HG02981 (cell line): Measurements from ENCODE around the gene RNF225.
"Not testable (repeated sequence)": the region's sequence is repeated elsewhere in the genome, so short reads cannot be mapped to it uniquely, and the experiment has no call there.

Experiments
- ATAC-seq: cut with Tn5 transposase; IDR thresholded peaks from one replicate; pipeline ENCODE4 v1.9.1; 2021; ENCODE audit warnings: mild to moderate bottlenecking, moderate library complexity; ENCODE audit not compliant: unreplicated experiment

RNF225 gene

DNA sequence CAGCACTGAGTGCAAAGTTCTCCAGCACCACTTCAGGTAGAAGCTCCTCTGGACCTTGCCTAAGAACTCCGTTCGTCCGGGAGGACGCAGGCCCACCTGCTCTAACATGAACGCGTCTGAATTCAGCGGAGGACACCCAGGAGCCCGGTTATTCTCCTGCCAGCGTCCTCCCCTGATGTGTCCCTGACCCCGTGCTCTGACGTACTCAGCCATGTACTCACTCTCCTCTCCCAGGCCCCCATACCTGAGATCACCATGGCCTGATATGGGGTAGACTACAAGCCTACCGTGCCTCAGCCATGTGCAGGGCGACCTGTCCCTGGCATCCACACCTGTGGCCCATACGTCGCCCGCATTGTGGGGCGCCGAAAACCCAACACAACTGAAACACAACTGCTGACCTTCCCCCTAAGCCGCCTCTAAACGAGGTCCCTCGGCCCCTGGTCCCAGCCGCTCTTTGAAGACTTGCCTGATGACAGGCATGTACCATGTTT is 12.2 kb downstream of the RNF225 start:
- ATAC-seq: peak; percentile 8

GRCh38 chr19:58408152-58409009 is 12.9 kb downstream of the RNF225 start, which contains the start of gene ZNF584:
Gene ZNF584 (plus strand): TSS chr19:58408649. CDS start chr19:58409148, 499 bp downstream.
- peak; percentile 94 for ATAC-seq

DNA sequence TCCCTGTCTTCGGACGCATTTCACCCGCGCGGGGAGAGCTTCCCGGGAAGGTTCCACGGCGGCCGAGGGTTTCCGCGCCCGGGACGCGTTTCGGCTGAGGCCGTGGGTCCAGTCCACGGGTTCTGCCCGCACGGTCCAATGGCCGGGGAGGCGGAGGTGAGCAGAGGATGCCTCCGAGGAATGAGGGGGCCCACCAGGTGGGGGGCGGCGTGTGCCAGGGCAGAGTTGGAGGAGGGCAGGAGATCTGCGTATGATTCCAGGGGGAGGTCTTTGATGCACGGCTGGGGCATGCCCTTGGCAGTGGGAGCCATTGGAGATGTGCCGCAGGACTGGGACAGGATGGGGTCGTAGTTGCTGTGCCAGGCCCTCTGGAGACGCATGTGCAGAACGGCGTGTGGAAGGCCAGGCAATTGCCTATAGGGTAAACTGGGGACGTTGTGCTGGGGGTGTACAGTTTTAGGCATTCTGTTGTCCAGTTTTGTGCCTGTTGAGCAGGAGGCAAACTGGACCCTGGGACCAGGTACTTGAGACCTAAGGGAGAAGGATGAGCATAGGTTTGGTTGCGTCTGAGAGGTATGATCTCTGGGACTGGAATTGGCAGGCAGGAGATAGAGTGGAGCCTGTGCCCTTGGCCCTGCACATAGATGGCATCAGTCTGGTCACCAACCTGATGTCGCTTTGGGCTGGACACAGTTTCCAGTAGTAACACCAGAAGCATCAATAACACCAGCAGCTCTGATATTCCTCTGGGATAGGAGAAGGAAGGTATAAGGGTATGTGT is 13.7 kb downstream of the RNF225 start:
- no peak for ATAC-seq

DNA sequence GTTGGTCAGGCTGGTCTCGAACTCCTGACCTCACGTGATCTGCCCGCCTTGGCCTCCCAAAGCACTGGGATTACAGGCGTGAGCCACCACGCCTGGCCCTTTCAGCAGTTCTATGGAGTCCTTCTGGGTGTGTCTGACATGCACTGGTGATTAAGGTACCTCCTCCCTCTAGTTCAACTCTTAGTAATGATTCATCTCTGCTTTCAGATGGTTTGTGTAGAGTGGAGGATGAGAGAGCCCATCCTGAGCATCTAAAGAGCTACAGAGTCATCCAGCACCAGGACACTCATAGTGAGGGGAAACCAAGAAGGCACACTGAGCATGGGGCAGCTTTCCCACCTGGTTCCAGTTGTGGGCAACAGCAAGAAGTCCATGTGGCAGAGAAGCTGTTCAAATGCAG is 21.1 kb downstream of the RNF225 start:
- no peak for ATAC-seq

- ATAC-seq: no peak
Measured at GRCh38 chr19:58417071-58417470, 21.6 kb downstream of the RNF225 start.

DNA sequence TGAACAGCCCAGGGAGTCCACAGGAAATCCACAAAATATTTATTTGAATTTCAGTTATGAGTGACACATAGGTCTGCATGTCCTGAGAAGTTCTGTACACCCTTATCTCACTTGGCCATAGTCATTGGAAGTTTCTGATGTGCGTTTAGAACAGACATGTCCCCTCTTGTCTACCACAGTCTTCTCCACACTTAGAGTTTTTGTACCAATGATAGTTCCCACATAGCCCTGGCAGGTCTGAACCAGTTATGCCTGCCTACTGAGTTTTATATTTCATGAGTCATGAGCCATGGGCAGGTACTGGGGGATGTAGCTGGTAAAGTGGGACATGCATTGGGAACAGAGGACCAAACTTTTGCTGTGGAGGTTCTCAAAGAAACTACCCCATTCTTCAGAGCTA is 33.2 kb downstream of the RNF225 start:
- ATAC-seq: no peak

DNA sequence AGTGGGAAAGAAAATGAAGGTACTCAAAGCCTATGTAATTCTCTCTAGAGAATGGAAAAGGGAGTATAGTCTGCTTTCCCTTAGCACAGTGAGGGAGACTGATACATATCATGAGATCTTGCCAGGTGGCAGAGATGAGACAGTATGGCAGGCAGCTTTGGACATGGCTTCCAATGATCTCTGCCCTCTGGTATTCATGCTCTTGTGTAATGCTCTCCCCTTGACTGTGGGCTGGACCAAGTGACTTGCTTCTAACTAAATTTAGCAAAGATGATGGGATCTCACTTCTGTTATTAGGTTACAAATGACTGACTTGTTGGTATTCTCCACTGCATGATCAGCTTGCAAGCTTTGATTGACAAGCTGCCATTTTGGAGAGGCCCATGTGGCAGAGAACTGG is 34.3 kb downstream of the RNF225 start:
- ATAC-seq: no peak

GRCh38 chr19:58434217-58434616 is 38.8 kb downstream of the RNF225 start:
- no peak for ATAC-seq

- peak; percentile 95 for ATAC-seq
Measured at GRCh38 chr19:58439576-58440554, 44.4 kb downstream of the RNF225 start, which contains the start of gene ZNF132. Gene ZNF132 (minus strand): TSS chr19:58440153. CDS start chr19:58439821, 332 bp downstream.

DNA sequence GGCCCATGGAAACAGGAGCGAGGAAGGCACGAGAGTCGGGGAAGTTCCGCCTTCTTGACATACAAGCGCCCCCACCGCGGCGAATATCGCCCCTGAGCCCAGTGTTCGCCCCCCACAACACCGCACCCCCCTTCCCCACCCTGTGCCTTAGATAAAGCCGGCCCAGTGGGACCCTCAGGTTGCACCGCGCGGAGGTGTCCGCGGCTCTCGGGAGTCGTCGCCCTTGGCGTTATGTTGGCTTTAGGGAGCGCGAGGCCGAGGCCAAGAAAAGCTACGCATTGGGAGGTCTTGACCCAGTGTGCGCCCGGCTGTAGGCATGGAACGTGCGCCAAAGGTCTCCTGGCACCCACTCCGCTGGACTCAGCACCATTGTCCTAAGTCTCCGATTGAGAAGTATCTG is 45.1 kb downstream of the RNF225 start:
- no peak for ATAC-seq

- ATAC-seq: not testable (repeated sequence)
Measured at GRCh38 chr19:58442986-58443385, 47.5 kb downstream of the RNF225 start.
